SJCRH30 (cell line): ENCODE results near the gene MLYCD. TPM values are rescaled to one million over a fixed set of nuclear protein-coding genes. Genes with fewer than 3 reads are reported as not detected.
"Not testable (repeated sequence)": the region's sequence is repeated elsewhere in the genome, so short reads cannot be mapped to it uniquely, and the experiment has no call there.

ENCODE experiments used
- DNase-seq, 2 experiments: peaks; one replicate each; pipeline ENCODE4 v3.0.0-alpha.2; 2015 to 2020
- H3K27ac ChIP-seq: fragments of 250-450 bp; sonication (Bioruptor Pico); 2 replicates; pipeline ENCODE4 v1.5.1; 2020; ENCODE audit warnings: mild to moderate bottlenecking, moderate library complexity
- H3K27me3 ChIP-seq: fragments of 250-450 bp; sonication (Bioruptor Pico); 2 replicates; pipeline ENCODE4 v1.5.1; 2020; ENCODE audit warnings: mild to moderate bottlenecking, moderate library complexity
- H3K36me3 ChIP-seq: fragments of 250-450 bp; sonication (Bioruptor Pico); 2 replicates; pipeline ENCODE4 v1.5.1; 2020; ENCODE audit warnings: mild to moderate bottlenecking, moderate library complexity
- H3K4me1 ChIP-seq: fragments of 250-450 bp; sonication (Bioruptor Pico); 2 replicates; pipeline ENCODE4 v1.5.1; 2020; ENCODE audit warnings: mild to moderate bottlenecking, moderate library complexity
- H3K4me3 ChIP-seq: fragments of 250-450 bp; sonication (Bioruptor Pico); 2 replicates; pipeline ENCODE4 v1.5.1; 2020; ENCODE audit warnings: mild to moderate bottlenecking, moderate library complexity
- H3K9me3 ChIP-seq: fragments of 250-450 bp; sonication (Bioruptor Pico); replicated peaks from 2 replicates; pipeline ENCODE4 v1.5.1; 2020; ENCODE audit warnings: mild to moderate bottlenecking, moderate library complexity
- total RNA-seq: library from RNA; depleted of rRNA; stranded (reverse); fragments of >200 nt; shearing (Covaris generic); gene quantifications from 2 replicates; pipeline ENCODE4 v1.2.3, GENCODE V29; 2014

MLYCD gene
- total RNA-seq, 1 experiment from 2014 or later: 1.1 TPM

GRCh38 chr16:83937922-83938885 is 39.3 kb downstream of the MLYCD start:
- H3K36me3 ChIP-seq: no peaks in the 10 kb centered on the region
- no peak overlapping the region for H3K4me3 ChIP-seq
- H3K27me3 ChIP-seq: no peaks in the 10 kb centered on the region
- peaks cover 17% of the 10 kb centered on the region for H3K4me1 ChIP-seq
- no peaks in the 10 kb centered on the region for H3K9me3 ChIP-seq
- no peak for DNase-seq
- no peak overlapping the region for H3K27ac ChIP-seq

DNA sequence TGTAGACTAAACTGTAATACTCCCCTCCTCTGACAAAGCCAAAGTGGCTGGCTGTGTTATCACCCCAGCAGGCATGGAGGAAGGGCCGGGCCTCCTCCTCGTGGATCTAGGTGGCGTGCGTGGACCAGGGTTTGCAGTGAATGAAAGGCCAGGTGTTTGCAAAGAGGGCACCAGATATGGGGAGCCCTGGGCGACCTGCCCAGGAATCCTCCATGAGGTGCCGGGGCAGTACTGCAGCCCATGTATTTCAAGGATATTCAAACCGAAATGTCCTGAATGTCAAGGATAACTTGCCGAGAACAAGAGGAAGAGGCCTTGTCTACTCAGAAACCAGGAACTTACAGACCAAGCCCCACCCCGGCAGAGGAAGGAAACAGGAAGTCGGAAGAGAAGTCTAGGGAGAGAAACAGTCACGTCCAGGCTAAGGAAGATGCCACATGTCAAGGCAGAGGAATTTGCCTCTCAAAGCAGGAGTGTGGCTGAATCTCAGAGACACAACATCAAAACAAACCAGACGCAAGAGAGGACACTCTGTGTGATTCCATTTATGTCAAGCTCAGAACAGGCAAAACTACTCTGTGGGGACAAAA is 40.4 kb downstream of the MLYCD start:
- H3K9me3 ChIP-seq: no peaks in the 10 kb centered on the region
- H3K27me3 ChIP-seq: no peaks in the 10 kb centered on the region
- DNase-seq: no peak
- H3K4me3 ChIP-seq: no peak overlapping the region
- H3K36me3 ChIP-seq: no peaks in the 10 kb centered on the region
- H3K4me1 ChIP-seq: peaks cover 7% of the 10 kb centered on the region; the same call in 1 of the 2 replicates
- H3K27ac ChIP-seq: no peak overlapping the region

- no peak overlapping the region for H3K27ac ChIP-seq
- no peaks in the 10 kb centered on the region for H3K9me3 ChIP-seq
- no peaks in the 10 kb centered on the region for H3K4me1 ChIP-seq
- H3K36me3 ChIP-seq: no peaks in the 10 kb centered on the region
- no peak overlapping the region for H3K4me3 ChIP-seq
- no peaks in the 10 kb centered on the region for H3K27me3 ChIP-seq
- no peak for DNase-seq
Observed at GRCh38 chr16:83940119-83940518, 41.2 kb downstream of the MLYCD start.

DNA sequence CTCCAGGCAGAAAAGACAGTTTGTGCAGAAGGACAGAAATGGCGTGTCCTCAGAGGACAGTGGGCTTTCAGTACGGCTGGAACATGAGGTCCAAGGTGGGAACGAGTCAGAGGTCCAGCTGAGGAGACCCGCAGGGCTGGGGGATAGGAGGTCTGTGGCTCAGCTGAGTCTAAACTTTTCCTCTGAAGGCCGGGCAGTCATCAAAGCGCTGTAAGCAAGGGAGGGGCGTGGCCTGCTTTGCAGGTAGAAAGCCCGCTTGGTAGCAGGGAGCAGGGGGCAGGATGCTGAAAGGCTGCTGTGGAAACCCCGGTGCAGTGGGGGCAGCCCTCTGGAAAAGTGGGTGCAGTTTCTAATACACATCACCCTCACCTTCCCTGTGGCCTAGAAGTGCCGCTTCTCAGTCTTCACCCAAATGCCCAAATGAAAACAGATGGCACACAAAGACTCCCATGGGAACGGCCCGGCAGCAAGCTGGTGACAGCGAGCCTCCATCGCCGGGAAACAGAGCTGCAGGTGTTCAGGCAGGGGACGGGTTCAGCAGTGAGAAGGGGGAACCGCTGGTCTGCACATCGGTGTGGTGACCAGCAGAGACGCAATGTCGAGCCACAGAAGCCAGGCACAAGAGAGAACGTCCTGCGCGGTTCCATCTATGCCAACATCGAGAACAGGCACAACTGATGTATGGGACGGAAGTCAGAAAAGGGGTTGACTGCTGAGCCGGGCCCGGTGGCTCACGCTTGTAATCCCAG is 41.9 kb downstream of the MLYCD start:
- no peak overlapping the region for H3K27ac ChIP-seq
- H3K9me3 ChIP-seq: no peaks in the 10 kb centered on the region
- no peaks in the 10 kb centered on the region for H3K36me3 ChIP-seq
- H3K4me1 ChIP-seq: no peaks in the 10 kb centered on the region
- no peak for DNase-seq
- H3K27me3 ChIP-seq: no peaks in the 10 kb centered on the region
- no peak overlapping the region for H3K4me3 ChIP-seq

DNA sequence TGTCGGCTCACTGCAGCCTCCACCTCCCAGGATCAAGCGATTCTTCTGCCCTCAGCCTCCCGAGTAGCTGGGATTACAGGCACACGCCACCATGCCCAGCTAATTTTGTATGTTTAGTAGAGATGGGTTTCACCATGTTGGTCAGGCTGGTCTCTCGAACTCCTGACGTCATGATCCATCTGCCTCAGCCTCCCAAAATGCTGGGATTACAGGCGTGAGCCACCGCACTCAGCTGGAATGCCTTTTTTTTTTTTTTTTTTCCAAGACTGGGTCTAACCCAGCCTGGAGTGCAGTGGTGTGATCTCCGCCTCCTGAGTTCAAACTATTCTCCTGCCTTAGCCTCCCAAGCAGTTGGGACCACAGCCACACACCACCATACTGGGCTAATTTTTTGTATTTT is 42.6 kb downstream of the MLYCD start:
- not testable (repeated sequence) for DNase-seq, H3K4me1 ChIP-seq, H3K27ac ChIP-seq, H3K27me3 ChIP-seq, H3K36me3 ChIP-seq, H3K4me3 ChIP-seq, H3K9me3 ChIP-seq

DNA sequence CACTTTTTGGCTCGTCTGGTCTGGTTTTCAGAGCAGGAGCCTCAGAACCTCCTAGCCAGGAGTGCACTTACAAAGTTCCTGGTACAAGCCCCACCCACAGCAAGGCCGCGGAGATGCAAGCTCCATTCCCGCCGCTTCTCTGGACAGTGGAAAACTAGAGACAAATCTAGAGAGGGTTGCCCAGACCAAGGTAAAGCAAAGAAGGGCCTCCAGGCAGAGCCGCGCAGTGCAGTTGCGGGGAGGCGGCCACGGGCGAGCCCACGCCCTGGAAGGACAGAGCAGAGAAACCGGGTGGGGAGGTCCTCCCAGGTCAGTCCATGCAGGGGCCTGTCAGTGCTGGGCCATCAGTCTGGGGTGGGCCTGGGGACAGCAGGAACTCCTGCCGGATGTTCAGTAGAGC is 43.2 kb downstream of the MLYCD start:
- H3K36me3 ChIP-seq: no peaks in the 10 kb centered on the region
- no peak overlapping the region for H3K4me3 ChIP-seq
- H3K9me3 ChIP-seq: no peaks in the 10 kb centered on the region
- no peak for DNase-seq
- no peaks in the 10 kb centered on the region for H3K4me1 ChIP-seq
- no peaks in the 10 kb centered on the region for H3K27me3 ChIP-seq
- no peak overlapping the region for H3K27ac ChIP-seq

DNA sequence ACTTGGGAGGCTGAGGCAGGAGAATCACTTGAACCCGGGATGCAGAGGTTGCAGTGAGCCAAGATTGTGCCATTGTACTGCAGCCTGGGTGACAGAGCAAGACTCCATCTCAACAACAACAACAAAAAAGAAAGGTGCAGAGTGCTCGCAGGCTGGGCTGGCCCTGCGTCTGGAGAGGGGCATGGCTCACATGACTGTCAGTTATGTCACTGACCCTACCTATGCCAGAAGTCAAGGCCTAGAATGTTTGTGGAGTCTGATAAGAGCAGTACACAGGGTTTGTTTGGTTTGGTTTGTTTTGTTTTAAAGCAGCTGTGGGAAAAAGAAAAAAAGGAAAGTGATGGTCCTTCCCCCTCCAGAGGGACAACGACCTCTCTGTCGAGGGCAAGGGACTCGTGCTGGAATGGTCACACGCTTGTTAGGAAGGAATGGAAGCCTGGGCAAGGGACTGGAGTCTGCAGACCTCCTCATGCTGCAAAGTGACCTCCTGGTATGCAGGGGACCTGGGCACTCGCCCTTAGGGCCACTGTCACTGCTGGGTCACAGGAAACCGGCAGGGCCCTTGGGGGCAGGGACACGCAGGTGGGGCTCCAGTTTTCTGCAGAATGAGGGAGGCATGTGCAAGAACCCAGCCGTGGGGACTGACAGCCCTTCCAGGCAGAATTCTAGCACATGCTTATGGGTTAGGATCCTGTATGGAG is 44.0 kb downstream of the MLYCD start:
- H3K27me3 ChIP-seq: no peaks in the 10 kb centered on the region
- no peaks in the 10 kb centered on the region for H3K9me3 ChIP-seq
- no peaks in the 10 kb centered on the region for H3K36me3 ChIP-seq
- H3K4me3 ChIP-seq: no peak overlapping the region
- no peaks in the 10 kb centered on the region for H3K4me1 ChIP-seq
- no peak overlapping the region for H3K27ac ChIP-seq
- DNase-seq: no peak

GRCh38 chr16:83943516-83944050 is 44.7 kb downstream of the MLYCD start:
- H3K4me1 ChIP-seq: no peaks in the 10 kb centered on the region
- no peaks in the 10 kb centered on the region for H3K27me3 ChIP-seq
- no peak overlapping the region for H3K4me3 ChIP-seq
- no peak overlapping the region for H3K27ac ChIP-seq
- H3K9me3 ChIP-seq: no peaks in the 10 kb centered on the region
- no peak for DNase-seq
- H3K36me3 ChIP-seq: no peaks in the 10 kb centered on the region

- DNase-seq: no peak
- H3K4me3 ChIP-seq: no peak overlapping the region
- no peaks in the 10 kb centered on the region for H3K9me3 ChIP-seq
- H3K27ac ChIP-seq: no peak overlapping the region
- H3K4me1 ChIP-seq: no peaks in the 10 kb centered on the region
- no peaks in the 10 kb centered on the region for H3K36me3 ChIP-seq
- no peaks in the 10 kb centered on the region for H3K27me3 ChIP-seq
Observed at GRCh38 chr16:83945587-83945986, 46.7 kb downstream of the MLYCD start.

DNA sequence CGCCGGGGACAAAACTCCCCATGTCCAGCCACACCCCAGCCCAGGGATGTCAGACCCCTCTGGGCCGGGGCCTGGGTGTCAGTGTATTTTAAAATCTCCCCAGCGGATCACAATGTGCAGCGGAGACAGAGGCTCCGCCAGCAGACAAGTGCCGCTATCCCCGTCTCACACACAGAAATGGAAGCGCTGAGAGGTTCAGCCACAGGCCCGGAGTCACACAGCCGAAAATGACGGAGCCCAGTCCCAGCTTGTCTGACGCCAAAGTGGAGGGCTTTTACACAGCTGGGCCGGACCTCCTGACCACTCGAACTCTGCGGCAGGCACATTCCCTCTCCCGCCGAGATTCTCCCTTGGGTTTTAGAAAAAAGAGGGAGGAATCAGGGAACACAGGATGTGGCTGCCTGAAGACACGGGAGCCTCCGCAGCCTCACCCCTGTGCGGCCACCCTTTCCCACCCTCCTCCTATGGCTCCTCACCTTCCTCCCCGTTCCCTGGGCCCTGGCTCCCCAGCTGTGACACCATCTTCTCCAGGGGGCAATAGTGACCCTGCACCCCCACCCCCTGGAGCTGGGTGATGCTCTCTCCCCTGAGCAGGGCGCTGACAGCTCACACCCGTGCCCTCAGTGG is 47.4 kb downstream of the MLYCD start:
- Histone ChIP-seq H3K9me3 (no peaks in the 10 kb centered on the region), H3K27ac (no peak overlapping the region), H3K4me1 (no peaks in the 10 kb centered on the region), H3K4me3 (no peak overlapping the region), H3K27me3 (no peaks in the 10 kb centered on the region), H3K36me3 (no peaks in the 10 kb centered on the region)
- no peak for DNase-seq

- H3K4me1 ChIP-seq: no peaks in the 10 kb centered on the region
- no peaks in the 10 kb centered on the region for H3K36me3 ChIP-seq
- H3K4me3 ChIP-seq: no peak overlapping the region
- DNase-seq: no peak
- H3K27ac ChIP-seq: no peak overlapping the region
- no peaks in the 10 kb centered on the region for H3K27me3 ChIP-seq
- no peaks in the 10 kb centered on the region for H3K9me3 ChIP-seq
Observed at GRCh38 chr16:83946781-83947566, 48.1 kb downstream of the MLYCD start.

- Histone ChIP-seq H3K9me3 (no peaks in the 10 kb centered on the region), H3K27ac (no peak overlapping the region), H3K27me3 (no peaks in the 10 kb centered on the region), H3K36me3 (no peaks in the 10 kb centered on the region), H3K4me1 (no peaks in the 10 kb centered on the region), H3K4me3 (no peak overlapping the region)
- no peak for DNase-seq
Observed at GRCh38 chr16:83947642-83948234, 48.8 kb downstream of the MLYCD start.
